Endothelial cell of umbilical vein (primary cell): Measurements from ENCODE around the gene HOXB6. TPM values are rescaled to one million over a fixed set of nuclear protein-coding genes. Genes with fewer than 3 reads are reported as not detected.

Experiments
- BruUV-seq: library from RNA; stranded (reverse); fragments of 400-500 nt; replicated peaks from 2 replicates; lab custom pipeline; 2021; lab: Mats Ljungman, UMichigan
- CTCF ChIA-PET: fragments of 300-600, 350-600 bp; sonication (Branson Sonifier 250); formaldehyde crosslinking; loops from one replicate; lab custom pipeline; 2021; ENCODE audit warnings: antibody characterized with exemption, inconsistent platforms; lab: Charles Lee
- POLR2A ChIA-PET: fragments of 300-600, 350-600 bp; sonication (Branson Sonifier 250); formaldehyde crosslinking; loops from one replicate; lab custom pipeline; 2021; ENCODE audit warnings: antibody characterized with exemption, inconsistent platforms; lab: Charles Lee
- DNase-seq: peaks from one replicate; pipeline ENCODE4 v3.0.0-alpha.2; 2011; ENCODE audit warnings: low read depth, low spot score
- FAIRE-seq: peaks from 2 replicates; lab custom pipeline; 2011; peaks lifted over from hg19 to GRCh38; lab: Jason Lieb, UNC
- H2AFZ ChIP-seq: 2 replicates; pipeline ENCODE4 v1.6.0; 2012; ENCODE audit warnings: low read depth, low read length, control low read depth, inconsistent platforms
- H3K27ac ChIP-seq: 2 replicates; pipeline ENCODE4 v1.5.1; 2011; ENCODE audit warnings: low read depth, mild to moderate bottlenecking, control low read depth, low read length, moderate library complexity; ENCODE audit not compliant: insufficient read depth
- H3K27me3 ChIP-seq, 2 experiments: 2 replicates each; pipeline versions ENCODE4 v1.6.0 to v1.6.1; 2011; ENCODE audit warnings: low read length in 2 of 2, mixed read lengths in 1 of 2; ENCODE audit not compliant: control insufficient read depth in 2 of 2, insufficient read depth in 2 of 2
- H3K36me3 ChIP-seq, 2 experiments: 2 replicates in 1 of 2; 3 replicates in 1 of 2; pipeline ENCODE4 v1.5.1; 2011; ENCODE audit warnings: low read length in 2 of 2, mild to moderate bottlenecking in 1 of 2, moderate library complexity in 1 of 2; ENCODE audit not compliant: control insufficient read depth in 2 of 2, insufficient read depth in 2 of 2; ENCODE audit errors: extremely low read depth in 1 of 2
- H3K4me1 ChIP-seq: 3 replicates; pipeline ENCODE4 v1.5.1; 2011; ENCODE audit warnings: mild to moderate bottlenecking, low read length; ENCODE audit not compliant: control insufficient read depth, insufficient read depth; ENCODE audit errors: extremely low read depth
- H3K4me2 ChIP-seq: 2 replicates; pipeline ENCODE4 v1.6.1; 2011; ENCODE audit warnings: low read length, control low read depth, mixed read lengths; ENCODE audit not compliant: insufficient read depth
- H3K4me3 ChIP-seq, 3 experiments: fragments of 200-600 bp in 1 of 3; sonication (generic), shearing (Covaris generic) in 1 of 3; replicated peaks in 1 of 3; 2 replicates each; pipeline ENCODE4 v1.5.1; 2011 to 2016; ENCODE audit warnings: control low read depth in 3 of 3, low read length in 3 of 3, mild to moderate bottlenecking in 2 of 3, inconsistent platforms in 1 of 3, low read depth in 1 of 3, moderate library complexity in 1 of 3; ENCODE audit not compliant: insufficient read depth in 1 of 3
- H3K79me2 ChIP-seq: 2 replicates; pipeline ENCODE4 v1.6.0; 2012; ENCODE audit warnings: low read length, inconsistent platforms; ENCODE audit not compliant: control insufficient read depth, insufficient read depth
- H3K9ac ChIP-seq: replicated peaks from 2 replicates; pipeline ENCODE3; 2011; ENCODE audit warnings: low read length, control low read depth; ENCODE audit not compliant: insufficient read depth; ENCODE audit errors: extremely low read depth
- H3K9me1 ChIP-seq: replicated peaks from 3 replicates; pipeline ENCODE4 v1.6.0; 2011; ENCODE audit warnings: mild to moderate bottlenecking, low read length; ENCODE audit not compliant: control insufficient read depth, insufficient read depth; ENCODE audit errors: extremely low read depth
- H3K9me3 ChIP-seq: replicated peaks from 2 replicates; pipeline ENCODE4 v1.5.1; 2012; ENCODE audit warnings: low read length, inconsistent platforms; ENCODE audit not compliant: control insufficient read depth, insufficient read depth
- H4K20me1 ChIP-seq: replicated peaks from 2 replicates; pipeline ENCODE3; 2011; ENCODE audit warnings: mild to moderate bottlenecking, low read length; ENCODE audit not compliant: control insufficient read depth, insufficient read depth; ENCODE audit errors: extremely low read depth
- EZH2 ChIP-seq: IDR thresholded peaks from 2 replicates; pipeline ENCODE4 v1.6.1; 2012; ENCODE audit warnings: borderline replicate concordance, low read depth, mild to moderate bottlenecking, moderate library complexity, low read length, inconsistent platforms; ENCODE audit not compliant: severe bottlenecking
- FOS ChIP-seq: IDR thresholded peaks from 2 replicates; pipeline ENCODE4 v1.6.1; 2011; ENCODE audit warnings: mild to moderate bottlenecking, low read length, moderate library complexity, borderline replicate concordance; ENCODE audit not compliant: insufficient read depth
- GATA2 ChIP-seq: IDR thresholded peaks from 2 replicates; pipeline ENCODE4 v1.7.0; 2011; ENCODE audit warnings: low read depth, mild to moderate bottlenecking, moderate library complexity, mixed read lengths, low read length; ENCODE audit not compliant: insufficient read length, insufficient read depth
- JUN ChIP-seq: IDR thresholded peaks from 2 replicates; pipeline ENCODE4 v1.6.1; 2011; ENCODE audit warnings: borderline replicate concordance, low read depth; ENCODE audit not compliant: insufficient read length, insufficient read depth
- MYC ChIP-seq: IDR thresholded peaks from one replicate; pipeline ENCODE4 v1.6.1; 2011; ENCODE audit warnings: mild to moderate bottlenecking, low read depth, low read length
- POLR2A ChIP-seq: IDR thresholded peaks from 2 replicates; pipeline ENCODE4 v1.6.1; 2012; ENCODE audit warnings: low read depth, mild to moderate bottlenecking, control low read depth, low read length
- POLR2AphosphoS5 ChIP-seq: IDR thresholded peaks from 2 replicates; pipeline ENCODE4 v1.6.1; 2012; ENCODE audit warnings: low read depth, mild to moderate bottlenecking, control low read depth, low read length, moderate library complexity; ENCODE audit not compliant: insufficient read depth
- dilution Hi-C: fragments of 300-500 bp; cut with MboI; formaldehyde crosslinking; loops from one replicate; pipeline ENCODE4 v1.15.0; 2019; ENCODE audit warnings: low sequenced_read_pairs; ENCODE audit not compliant: extremely low pct_ligation_motif_present
- intact Hi-C: fragments of 100-400 bp; cut with micrococcal nuclease; formaldehyde crosslinking; loops from one replicate; pipeline ENCODE4 v1.10.0; 2022
- polyA plus RNA-seq, 4 experiments: library from polyadenylated mRNA; depleted of rRNA in 3 of 4; stranded (reverse) in 3 of 4; unstranded in 1 of 4; fragments of >200 nt; gene quantifications; 2 replicates each; pipeline versions ENCODE4 v1.2.1 to v1.2.3, GENCODE V29; 2011 to 2012; ENCODE audit warnings: missing spikeins in 1 of 4
- total RNA-seq: library from RNA; stranded (reverse); gene quantifications from 2 replicates; pipeline ENCODE4 v1.2.3, GENCODE V29; 2021
- TF ChIP-seq, protein P1 (sequence below): IDR thresholded peaks from 2 replicates; pipeline ENCODE4 v1.6.1; 2011; ENCODE audit not compliant: insufficient read depth, insufficient read length
- TF ChIP-seq, protein P2 (sequence below), 2 donors: IDR thresholded peaks; 1 replicate in 1 of 2; 2 replicates in 1 of 2; pipeline ENCODE4 v1.5.1; 2011; ENCODE audit warnings: low read length in 2 of 2, mild to moderate bottlenecking in 2 of 2, moderate library complexity in 2 of 2, control low read depth in 1 of 2, inconsistent platforms in 1 of 2, low read depth in 1 of 2; ENCODE audit not compliant: insufficient read depth in 1 of 2; ENCODE audit errors: extremely low read depth in 1 of 2

The HOXB6 gene
- total and polyA plus RNA-seq, 2 donors (not counting 3 experiments of a cell fraction or from before 2014, with no cell fraction given): 8.8 to 24.0 TPM

DNA sequence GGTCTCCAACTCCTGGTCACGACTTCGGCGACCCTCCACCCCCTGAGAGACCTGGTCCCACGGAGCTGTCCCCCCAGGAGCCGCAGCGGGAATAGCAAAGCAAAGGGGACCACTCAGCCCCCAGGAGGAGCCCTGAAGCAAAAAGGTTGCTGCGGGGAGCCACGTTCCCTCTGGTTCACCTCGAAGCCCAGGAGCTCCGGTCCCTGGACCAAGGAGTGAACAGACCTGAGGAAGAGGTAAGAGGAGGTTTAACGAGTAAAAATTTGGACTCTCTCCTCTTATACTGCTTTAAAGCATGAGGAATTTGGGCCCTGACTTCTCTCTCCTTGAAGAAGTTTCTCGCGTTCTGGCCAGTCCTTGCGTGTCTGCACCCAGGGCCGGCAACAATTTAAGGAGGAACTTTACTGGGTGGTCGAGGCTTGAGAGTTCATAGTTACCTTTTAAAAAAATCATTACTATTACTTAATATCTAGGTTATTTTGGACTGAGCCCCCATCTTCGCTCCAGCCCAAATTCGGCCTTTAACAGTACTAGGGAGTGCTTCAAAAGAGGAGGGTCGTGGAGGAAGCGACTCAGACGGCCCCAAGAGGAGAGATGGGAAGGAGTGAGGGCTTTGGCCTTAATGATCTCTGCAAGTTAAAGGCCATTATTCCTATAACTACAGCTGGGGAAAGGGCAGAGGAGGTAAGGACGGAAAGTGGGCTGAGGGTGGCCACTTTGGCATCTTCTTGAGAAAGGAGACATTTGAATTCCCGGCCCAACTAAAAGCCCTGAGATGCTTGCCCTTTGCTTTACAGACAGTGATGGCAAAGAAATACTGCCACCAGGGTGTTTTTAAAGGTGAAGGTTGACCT, 38.3 kb upstream of the HOXB6 start:
- no peak for TF ChIP-seq FOS
- TF ChIP-seq, protein P1, sequence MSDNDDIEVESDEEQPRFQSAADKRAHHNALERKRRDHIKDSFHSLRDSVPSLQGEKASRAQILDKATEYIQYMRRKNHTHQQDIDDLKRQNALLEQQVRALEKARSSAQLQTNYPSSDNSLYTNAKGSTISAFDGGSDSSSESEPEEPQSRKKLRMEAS: no peak
- TF ChIP-seq EZH2: no peak
- TF ChIP-seq MYC: no peak
- no peak for TF ChIP-seq POLR2AphosphoS5
- no peak for TF ChIP-seq GATA2
- TF ChIP-seq, protein P2, sequence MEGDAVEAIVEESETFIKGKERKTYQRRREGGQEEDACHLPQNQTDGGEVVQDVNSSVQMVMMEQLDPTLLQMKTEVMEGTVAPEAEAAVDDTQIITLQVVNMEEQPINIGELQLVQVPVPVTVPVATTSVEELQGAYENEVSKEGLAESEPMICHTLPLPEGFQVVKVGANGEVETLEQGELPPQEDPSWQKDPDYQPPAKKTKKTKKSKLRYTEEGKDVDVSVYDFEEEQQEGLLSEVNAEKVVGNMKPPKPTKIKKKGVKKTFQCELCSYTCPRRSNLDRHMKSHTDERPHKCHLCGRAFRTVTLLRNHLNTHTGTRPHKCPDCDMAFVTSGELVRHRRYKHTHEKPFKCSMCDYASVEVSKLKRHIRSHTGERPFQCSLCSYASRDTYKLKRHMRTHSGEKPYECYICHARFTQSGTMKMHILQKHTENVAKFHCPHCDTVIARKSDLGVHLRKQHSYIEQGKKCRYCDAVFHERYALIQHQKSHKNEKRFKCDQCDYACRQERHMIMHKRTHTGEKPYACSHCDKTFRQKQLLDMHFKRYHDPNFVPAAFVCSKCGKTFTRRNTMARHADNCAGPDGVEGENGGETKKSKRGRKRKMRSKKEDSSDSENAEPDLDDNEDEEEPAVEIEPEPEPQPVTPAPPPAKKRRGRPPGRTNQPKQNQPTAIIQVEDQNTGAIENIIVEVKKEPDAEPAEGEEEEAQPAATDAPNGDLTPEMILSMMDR (IDR thresholded peaks at IDR 0.05; ENCODE audit: extremely low read depth in 1 of 2, insufficient read depth in 1 of 2, low read depth in 1 of 2, low read length in 2 of 2): no peak
- TF ChIP-seq JUN: no peak
- no peak for TF ChIP-seq POLR2A
- CTCF ChIA-PET: interaction anchor here (4.5 kb wide), 1 partner anchor 7 kb away, joined by 23 read pairs; no protein-coding TSS in a partner anchor

More for the DNA sequence above, 38.3 kb upstream of the HOXB6 start:
- H3K9me1 ChIP-seq: no peaks in the 10 kb centered on the region
- FAIRE-seq (no peak), DNase-seq (no peak)
- no peak overlapping the region for H3K27ac ChIP-seq
- H3K79me2 ChIP-seq: no peaks in the 10 kb centered on the region
- POLR2A ChIA-PET: no interaction called here
- no peaks in the 10 kb centered on the region for H3K36me3 ChIP-seq
- peaks cover 83 to 96% of the 10 kb centered on the region in 2 experiments for H3K27me3 ChIP-seq
- H3K9me3 ChIP-seq: no peaks in the 10 kb centered on the region
- H3K4me1 ChIP-seq: no peaks in the 10 kb centered on the region
- H2AFZ ChIP-seq: no peak overlapping the region
- intact Hi-C loops (no loop called here), dilution Hi-C loops (no loop called here)
- H3K9ac ChIP-seq: no peak overlapping the region
- H4K20me1 ChIP-seq: no peaks in the 10 kb centered on the region
- no TSS peak for BruUV-seq
- no peak overlapping the region for H3K4me2 ChIP-seq
- no peak overlapping the region for H3K4me3 ChIP-seq
